WTC11 (cell line): ENCODE measurements around the gene METTL24.

Experiments used
- CTCF ChIP-seq: fragments of 200-600 bp; IDR thresholded peaks from 2 replicates; pipeline ENCODE4 v1.8.0; 2022; ENCODE audit warnings: antibody characterized with exemption
- ETV6 ChIP-seq: sonication (generic); formaldehyde crosslinking; IDR thresholded peaks from 2 replicates; pipeline ENCODE4 v1.8.1; 2022; ENCODE audit warnings: mild to moderate bottlenecking, missing genetic modification reagents
- IRF2 ChIP-seq: sonication (generic); formaldehyde crosslinking; IDR thresholded peaks from 2 replicates; pipeline ENCODE4 v1.8.0; 2022; ENCODE audit warnings: low read depth, missing genetic modification reagents, borderline replicate concordance
- JUN ChIP-seq: sonication (generic); formaldehyde crosslinking; IDR thresholded peaks from 2 replicates; pipeline ENCODE4 v1.8.0; 2023; ENCODE audit warnings: mild to moderate bottlenecking, missing genetic modification reagents
- STAT6 ChIP-seq: sonication (generic); formaldehyde crosslinking; conservative IDR thresholded peaks from 2 replicates; pipeline ENCODE4 v1.8.1; 2023; ENCODE audit warnings: mild to moderate bottlenecking, low read depth, missing genetic modification reagents, moderate library complexity
- TCF7 ChIP-seq: sonication (generic); formaldehyde crosslinking; IDR thresholded peaks from 2 replicates; pipeline ENCODE4 v1.8.0; 2022; ENCODE audit warnings: mild to moderate bottlenecking, low read depth, missing genetic modification reagents, moderate library complexity
- USF2 ChIP-seq: sonication (generic); formaldehyde crosslinking; IDR thresholded peaks from 2 replicates; pipeline ENCODE4 v1.8.1; 2023; ENCODE audit warnings: mild to moderate bottlenecking, missing genetic modification reagents, moderate library complexity
- ZSCAN18 ChIP-seq: fragments of 250-450 bp; sonication (Bioruptor Pico); IDR thresholded peaks from 2 replicates; pipeline ENCODE4 v2.1.2; 2022; ENCODE audit warnings: mild to moderate bottlenecking, moderate library complexity

- TF ChIP-seq CTCF (no peak), STAT6 (CRISPR knock-in tag) (no peak), JUN (CRISPR knock-in tag) (no peak), USF2 (CRISPR knock-in tag) (no peak), IRF2 (CRISPR knock-in tag) (no peak), ETV6 (no peak), ZSCAN18 (no peak), TCF7 (CRISPR knock-in tag) (no peak)
Measured at GRCh38 chr6:110326057-110326456, 32.1 kb downstream of the METTL24 start.
